HEK293 (cell line): Measurements from ENCODE around the gene PLEKHA7.

Experiments
- AEBP2 ChIP-seq: fragments of 450-650 bp; formaldehyde crosslinking; IDR thresholded peaks from 2 replicates; pipeline ENCODE4 v1.5.1; 2016; ENCODE audit warnings: missing biosample characterization, missing genetic modification characterization, borderline replicate concordance
- HOXD13 ChIP-seq: sonication (generic); formaldehyde crosslinking; IDR thresholded peaks from 2 replicates; pipeline ENCODE4 v1.8.0; 2022; ENCODE audit warnings: missing genetic modification reagents, borderline replicate concordance
- KLF10 ChIP-seq: fragments of 450-650 bp; IDR thresholded peaks from 2 replicates; pipeline ENCODE4 v1.5.1; 2018; ENCODE audit warnings: missing biosample characterization, mild to moderate bottlenecking, missing genetic modification characterization
- OSR2 ChIP-seq: fragments of 450-650 bp; formaldehyde crosslinking; IDR thresholded peaks from 2 replicates; pipeline ENCODE4 v1.5.1; 2016; ENCODE audit warnings: missing biosample characterization, missing genetic modification characterization
- TCF7L2 ChIP-seq: IDR thresholded peaks from 2 replicates; pipeline ENCODE4 v1.6.1; 2011; ENCODE audit warnings: low read depth, mild to moderate bottlenecking, inconsistent platforms, low read length, moderate library complexity, borderline replicate concordance
- TRIM28 ChIP-seq: IDR thresholded peaks from 2 replicates; pipeline ENCODE4 v1.6.1; 2011; ENCODE audit warnings: low read length, control low read depth, borderline replicate concordance
- YY2 ChIP-seq: fragments of 450-650 bp; formaldehyde crosslinking; IDR thresholded peaks from 2 replicates; pipeline ENCODE4 v1.5.1; 2016; ENCODE audit warnings: missing biosample characterization, missing genetic modification characterization
- ZBTB10 ChIP-seq: fragments of 450-650 bp; formaldehyde crosslinking; IDR thresholded peaks from 2 replicates; pipeline ENCODE4 v1.5.1; 2016; ENCODE audit warnings: missing biosample characterization, missing genetic modification characterization
- ZNF146 ChIP-seq: fragments of 450-650 bp; formaldehyde crosslinking; IDR thresholded peaks from 2 replicates; pipeline ENCODE4 v1.5.1; 2016; ENCODE audit warnings: missing biosample characterization, missing genetic modification characterization
- ZNF19 ChIP-seq: fragments of 450-650 bp; formaldehyde crosslinking; IDR thresholded peaks from 2 replicates; pipeline ENCODE4; 2016; ENCODE audit warnings: missing biosample characterization, missing genetic modification characterization, low read depth
- ZNF211 ChIP-seq: fragments of 450-650 bp; formaldehyde crosslinking; IDR thresholded peaks from 2 replicates; pipeline ENCODE4 v1.5.1; 2016; ENCODE audit warnings: low read depth, missing biosample characterization, missing genetic modification characterization
- ZNF274 ChIP-seq, 2 experiments: fragments of 200-500 bp in 1 of 2; fragments of 450-650 bp in 1 of 2; sonication (Bioruptor generic) in 1 of 2; formaldehyde crosslinking in 1 of 2; IDR thresholded peaks; 2 replicates each; pipeline versions ENCODE4 v1.5.1 to v1.6.1; 2014 to 2016; ENCODE audit warnings: borderline replicate concordance in 1 of 2, inconsistent platforms in 1 of 2, low read length in 1 of 2, missing biosample characterization in 1 of 2, missing genetic modification characterization in 1 of 2
- ZNF324 ChIP-seq: fragments of 450-650 bp; formaldehyde crosslinking; IDR thresholded peaks from 2 replicates; pipeline ENCODE4 v1.5.1; 2016; ENCODE audit warnings: missing biosample characterization, missing genetic modification characterization
- ZNF391 ChIP-seq: fragments of 450-650 bp; formaldehyde crosslinking; IDR thresholded peaks from 2 replicates; pipeline ENCODE4 v1.5.1; 2016; ENCODE audit warnings: low read depth, missing biosample characterization, missing genetic modification characterization, borderline replicate concordance
- ZNF404 ChIP-seq: fragments of 450-650 bp; formaldehyde crosslinking; IDR thresholded peaks from 2 replicates; pipeline ENCODE4 v1.5.1; 2017; ENCODE audit warnings: missing biosample characterization, missing genetic modification characterization
- ZNF544 ChIP-seq: fragments of 450-650 bp; formaldehyde crosslinking; IDR thresholded peaks from 2 replicates; pipeline ENCODE4 v1.5.0; 2017; ENCODE audit warnings: missing biosample characterization, missing genetic modification characterization
- ZNF624 ChIP-seq: fragments of 450-650 bp; formaldehyde crosslinking; IDR thresholded peaks from 2 replicates; pipeline ENCODE4 v1.5.1; 2017; ENCODE audit warnings: missing biosample characterization, missing genetic modification characterization
- ZNF629 ChIP-seq: fragments of 450-650 bp; formaldehyde crosslinking; IDR thresholded peaks from 2 replicates; pipeline ENCODE4 v1.5.1; 2017; ENCODE audit warnings: missing biosample characterization, missing genetic modification characterization
- ZNF654 ChIP-seq: fragments of 450-650 bp; formaldehyde crosslinking; IDR thresholded peaks from 2 replicates; pipeline ENCODE4 v1.5.1; 2016; ENCODE audit warnings: low read depth, missing biosample characterization, missing genetic modification characterization
- ZNF658 ChIP-seq: fragments of 450-650 bp; formaldehyde crosslinking; IDR thresholded peaks from 2 replicates; pipeline ENCODE4; 2016; ENCODE audit warnings: missing biosample characterization, missing genetic modification characterization
- ZNF76 ChIP-seq: fragments of 450-650 bp; formaldehyde crosslinking; IDR thresholded peaks from 2 replicates; pipeline ENCODE4; 2016; ENCODE audit warnings: low read depth, missing biosample characterization, missing genetic modification characterization, borderline replicate concordance
- ZNF785 ChIP-seq: fragments of 450-650 bp; formaldehyde crosslinking; IDR thresholded peaks from 2 replicates; pipeline ENCODE4 v1.5.1; 2016; ENCODE audit warnings: missing biosample characterization, missing genetic modification characterization
- ZSCAN30 ChIP-seq: fragments of 450-650 bp; IDR thresholded peaks from 2 replicates; pipeline ENCODE4 v1.5.1; 2018; ENCODE audit warnings: missing biosample characterization, mild to moderate bottlenecking, missing genetic modification characterization, moderate library complexity
- TF ChIP-seq, protein P1 (sequence below): fragments of 450-650 bp; formaldehyde crosslinking; IDR thresholded peaks from 2 replicates; pipeline ENCODE4 v1.5.1; 2016; ENCODE audit warnings: missing biosample characterization, missing genetic modification characterization
- TF ChIP-seq, protein P2 (sequence below): IDR thresholded peaks from 2 replicates; pipeline ENCODE4 v1.6.1; 2011; ENCODE audit warnings: mild to moderate bottlenecking, low read depth, low read length, borderline replicate concordance
- TF ChIP-seq, protein P3 (sequence below): fragments of 450-650 bp; formaldehyde crosslinking; IDR thresholded peaks from 2 replicates; pipeline ENCODE4 v1.5.1; 2016; ENCODE audit warnings: missing biosample characterization, missing genetic modification characterization, borderline replicate concordance

The PLEKHA7 gene

DNA sequence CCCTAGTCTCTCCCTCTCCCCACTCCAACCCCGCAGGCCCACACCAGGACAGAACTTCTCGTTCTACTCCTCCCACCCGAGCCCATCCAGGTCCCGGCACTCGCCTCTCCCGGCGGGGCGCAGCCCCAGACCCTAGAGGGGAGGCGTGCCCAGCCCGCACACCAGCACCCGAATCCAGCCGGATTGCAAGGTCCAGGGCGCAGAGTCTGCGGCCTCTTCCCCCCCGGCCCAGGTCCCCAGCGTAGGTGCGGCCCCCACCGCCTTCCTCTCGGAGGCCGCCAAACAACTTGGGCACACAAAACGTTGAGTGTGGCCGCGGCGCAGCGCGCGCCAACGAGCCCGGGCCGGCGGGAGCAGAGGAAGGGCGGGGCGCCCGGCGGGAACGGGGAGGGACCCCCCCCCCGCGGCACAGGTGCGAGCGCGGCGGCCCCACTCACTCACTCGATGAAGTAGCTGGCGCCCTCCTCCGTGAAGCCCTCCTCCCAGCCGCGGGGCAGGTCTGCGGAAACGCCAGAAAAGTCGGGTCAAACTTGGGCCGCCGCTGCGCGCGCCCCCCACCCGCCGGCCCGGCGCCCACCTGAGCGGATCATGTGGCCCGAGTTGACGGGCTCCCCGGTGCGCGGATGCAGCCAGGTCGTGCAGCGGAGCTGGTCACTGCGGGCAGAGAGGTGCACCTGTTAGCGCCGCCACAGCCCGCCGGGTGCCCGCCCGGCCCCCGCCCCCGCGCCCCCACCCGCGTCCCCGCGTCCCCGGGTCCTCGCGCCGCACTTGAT lies 480 bp downstream of the PLEKHA7 start (continued):
- TF ChIP-seq ZNF785 (no peak), KLF10 (tag by site-specific recombination) (peak; percentile 68; the same call in 1 of the 2 replicates), TCF7L2 (no peak), ZNF19 (tag by site-specific recombination) (no peak), ZNF274 (IDR thresholded peaks at IDR 0.05; ENCODE audit: low read length) (no peak), ZNF274 (tag by site-specific recombination; IDR thresholded peaks at IDR 0.05; ENCODE audit: borderline replicate concordance) (no peak), YY2 (tag by site-specific recombination) (no peak), ZNF624 (no peak), ZNF391 (tag by site-specific recombination) (no peak), ZNF324 (tag by site-specific recombination) (no peak), ZNF211 (no peak), ZSCAN30 (0 out of 2 replicates have a peak, but pooled peaks have one; percentile 15), TRIM28 (no peak), ZNF544 (tag by site-specific recombination) (no peak), HOXD13 (CRISPR knock-in tag) (no peak), ZNF404 (tag by site-specific recombination) (no peak), ZNF76 (no peak), OSR2 (tag by site-specific recombination) (no peak), ZNF146 (no peak), AEBP2 (tag by site-specific recombination) (no peak), ZBTB10 (tag by site-specific recombination) (peak; percentile 11; the same call in 1 of the 2 replicates), ZNF654 (tag by site-specific recombination) (no peak), ZNF658 (tag by site-specific recombination) (no peak), ZNF629 (tag by site-specific recombination) (no peak)
- TF ChIP-seq, protein P1, sequence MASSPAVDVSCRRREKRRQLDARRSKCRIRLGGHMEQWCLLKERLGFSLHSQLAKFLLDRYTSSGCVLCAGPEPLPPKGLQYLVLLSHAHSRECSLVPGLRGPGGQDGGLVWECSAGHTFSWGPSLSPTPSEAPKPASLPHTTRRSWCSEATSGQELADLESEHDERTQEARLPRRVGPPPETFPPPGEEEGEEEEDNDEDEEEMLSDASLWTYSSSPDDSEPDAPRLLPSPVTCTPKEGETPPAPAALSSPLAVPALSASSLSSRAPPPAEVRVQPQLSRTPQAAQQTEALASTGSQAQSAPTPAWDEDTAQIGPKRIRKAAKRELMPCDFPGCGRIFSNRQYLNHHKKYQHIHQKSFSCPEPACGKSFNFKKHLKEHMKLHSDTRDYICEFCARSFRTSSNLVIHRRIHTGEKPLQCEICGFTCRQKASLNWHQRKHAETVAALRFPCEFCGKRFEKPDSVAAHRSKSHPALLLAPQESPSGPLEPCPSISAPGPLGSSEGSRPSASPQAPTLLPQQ (tag by site-specific recombination) = no peak
- TF ChIP-seq, protein P2, sequence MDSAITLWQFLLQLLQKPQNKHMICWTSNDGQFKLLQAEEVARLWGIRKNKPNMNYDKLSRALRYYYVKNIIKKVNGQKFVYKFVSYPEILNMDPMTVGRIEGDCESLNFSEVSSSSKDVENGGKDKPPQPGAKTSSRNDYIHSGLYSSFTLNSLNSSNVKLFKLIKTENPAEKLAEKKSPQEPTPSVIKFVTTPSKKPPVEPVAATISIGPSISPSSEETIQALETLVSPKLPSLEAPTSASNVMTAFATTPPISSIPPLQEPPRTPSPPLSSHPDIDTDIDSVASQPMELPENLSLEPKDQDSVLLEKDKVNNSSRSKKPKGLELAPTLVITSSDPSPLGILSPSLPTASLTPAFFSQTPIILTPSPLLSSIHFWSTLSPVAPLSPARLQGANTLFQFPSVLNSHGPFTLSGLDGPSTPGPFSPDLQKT = no peak
- TF ChIP-seq, protein P3, sequence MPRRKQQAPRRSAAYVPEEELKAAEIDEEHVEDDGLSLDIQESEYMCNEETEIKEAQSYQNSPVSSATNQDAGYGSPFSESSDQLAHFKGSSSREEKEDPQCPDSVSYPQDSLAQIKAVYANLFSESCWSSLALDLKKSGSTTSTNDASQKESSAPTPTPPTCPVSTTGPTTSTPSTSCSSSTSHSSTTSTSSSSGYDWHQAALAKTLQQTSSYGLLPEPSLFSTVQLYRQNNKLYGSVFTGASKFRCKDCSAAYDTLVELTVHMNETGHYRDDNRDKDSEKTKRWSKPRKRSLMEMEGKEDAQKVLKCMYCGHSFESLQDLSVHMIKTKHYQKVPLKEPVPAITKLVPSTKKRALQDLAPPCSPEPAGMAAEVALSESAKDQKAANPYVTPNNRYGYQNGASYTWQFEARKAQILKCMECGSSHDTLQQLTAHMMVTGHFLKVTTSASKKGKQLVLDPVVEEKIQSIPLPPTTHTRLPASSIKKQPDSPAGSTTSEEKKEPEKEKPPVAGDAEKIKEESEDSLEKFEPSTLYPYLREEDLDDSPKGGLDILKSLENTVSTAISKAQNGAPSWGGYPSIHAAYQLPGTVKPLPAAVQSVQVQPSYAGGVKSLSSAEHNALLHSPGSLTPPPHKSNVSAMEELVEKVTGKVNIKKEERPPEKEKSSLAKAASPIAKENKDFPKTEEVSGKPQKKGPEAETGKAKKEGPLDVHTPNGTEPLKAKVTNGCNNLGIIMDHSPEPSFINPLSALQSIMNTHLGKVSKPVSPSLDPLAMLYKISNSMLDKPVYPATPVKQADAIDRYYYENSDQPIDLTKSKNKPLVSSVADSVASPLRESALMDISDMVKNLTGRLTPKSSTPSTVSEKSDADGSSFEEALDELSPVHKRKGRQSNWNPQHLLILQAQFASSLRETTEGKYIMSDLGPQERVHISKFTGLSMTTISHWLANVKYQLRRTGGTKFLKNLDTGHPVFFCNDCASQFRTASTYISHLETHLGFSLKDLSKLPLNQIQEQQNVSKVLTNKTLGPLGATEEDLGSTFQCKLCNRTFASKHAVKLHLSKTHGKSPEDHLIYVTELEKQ (tag by site-specific recombination) = no peak
